Heart left ventricle (tissue), 13 donors: ENCODE measurements around the gene RAB28.

Experiments
- CTCF ChIP-seq, 12 donors: fragments of 200-600 bp; sonication (generic) in 4 of 12; IDR thresholded peaks; one replicate each; pipeline versions ENCODE4 v1.5.0 to v1.8.0; 2018 to 2022; ENCODE audit warnings: antibody characterized with exemption in 12 of 12, mild to moderate bottlenecking in 5 of 12
- POLR2A ChIP-seq, 2 donors: fragments of 450-650 bp; IDR thresholded peaks; one replicate each; pipeline ENCODE4 v1.6.1; 2017; ENCODE audit warnings: antibody characterized with exemption in 2 of 2, mild to moderate bottlenecking in 2 of 2, moderate library complexity in 2 of 2
- donor health status: ischemic (EF 13 %, LVEDD 7.1; RV severe dilation, severe dysfunction).
- donor health status: DM: no; HTN: yes; CAD: no.
- donor health status: DM: no; HTN: no; CAD: no.
- donor health status: ischemic (EF 25% LVEDD 6.9; RV normal size, moderate dysfunction).
- donor health status: ischemic (EF 25% LVEDD 5.7; RV mildly dilated, moderate dysfunction).
- donor health status: ischemic (EF 35%, LVEDD 5.7; RV mildly dilated, moderate dysfunction).
- donor health status: nonischemic (EF 11% LVEDD 7.7; RV severe dilation, severe dysfunction).
- donor health status: DM: yes; HTN: yes; CAD: no.
- donor health status: PGD.
- donor health status: ischemic (EF 29% LVEDD 5.4; RV normal size, mild dysfunction).
- donor health status: nonischemic (EF 23%, LVEDD 6.1; RV moderate dilation, normal function).

DNA sequence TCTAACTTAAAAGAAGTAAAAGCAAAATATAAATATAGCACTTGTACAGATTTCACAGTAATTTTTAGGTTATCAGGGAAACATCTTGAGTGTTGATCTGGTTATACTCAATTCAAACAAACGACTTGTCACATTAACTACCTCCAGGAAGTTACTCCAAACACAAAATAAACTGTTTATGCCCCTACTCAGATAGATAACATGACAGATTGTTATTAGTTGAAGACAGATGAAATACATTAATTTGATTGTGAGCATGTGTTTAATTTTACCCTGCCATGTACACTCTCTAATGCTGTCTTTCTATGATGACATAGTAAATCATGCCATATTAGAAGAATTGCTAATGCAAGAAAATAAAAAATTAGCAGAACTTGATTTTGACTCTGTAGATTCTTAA lies 88.0 kb downstream of the RAB28 start:
- TF ChIP-seq CTCF (IDR thresholded peaks at IDR 0.05) (no peak), POLR2A (IDR thresholded peaks at IDR 0.05) (no peak)
